Measurements from ENCODE around the gene TIAM1. TPM values are rescaled to one million over a fixed set of nuclear protein-coding genes. Genes with fewer than 3 reads are reported as not detected.

The TIAM1 gene
- total RNA-seq, 1 donor from 2014 or later: 16.7 TPM

DNA sequence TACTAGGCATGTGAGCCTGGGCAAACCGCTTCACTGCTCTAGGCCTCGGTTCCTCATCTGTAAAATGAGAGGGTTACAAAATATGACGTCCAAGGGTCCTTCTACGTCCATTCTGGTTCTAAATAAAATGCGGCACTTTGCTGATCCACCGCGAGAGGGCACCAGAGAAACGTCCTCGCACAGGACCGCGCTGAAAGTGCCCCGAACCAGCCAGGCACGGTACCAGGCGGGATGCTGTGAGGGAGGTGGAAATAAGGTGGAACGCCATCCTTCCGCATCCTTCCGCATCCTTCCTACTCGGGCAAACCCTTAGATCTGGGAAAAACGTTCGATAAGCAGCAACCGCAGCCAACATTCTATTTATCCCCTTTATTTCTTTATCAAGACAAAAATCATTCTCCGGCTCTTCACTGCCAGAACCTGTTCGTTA lies 245.5 kb downstream of the TIAM1 start:
- peak; percentile 86 for DNase-seq (ENCODE audit: extremely low spot score, unreplicated experiment)
- Mint-ChIP-seq H3K27me3 (ENCODE audit: unreplicated experiment) (peaks cover 29% of the 10 kb centered on the region), H3K9me3 (ENCODE audit: unreplicated experiment) (peaks cover 5% of the 10 kb centered on the region), H3K4me1 (ENCODE audit: unreplicated experiment) (peaks cover 1% of the 10 kb centered on the region), H3K36me3 (ENCODE audit: unreplicated experiment) (no peaks in the 10 kb centered on the region), H3K4me3 (ENCODE audit: unreplicated experiment) (no peak overlapping the region), H3K27ac (ENCODE audit: unreplicated experiment) (no peak overlapping the region)
- TF ChIP-seq, protein P1, sequence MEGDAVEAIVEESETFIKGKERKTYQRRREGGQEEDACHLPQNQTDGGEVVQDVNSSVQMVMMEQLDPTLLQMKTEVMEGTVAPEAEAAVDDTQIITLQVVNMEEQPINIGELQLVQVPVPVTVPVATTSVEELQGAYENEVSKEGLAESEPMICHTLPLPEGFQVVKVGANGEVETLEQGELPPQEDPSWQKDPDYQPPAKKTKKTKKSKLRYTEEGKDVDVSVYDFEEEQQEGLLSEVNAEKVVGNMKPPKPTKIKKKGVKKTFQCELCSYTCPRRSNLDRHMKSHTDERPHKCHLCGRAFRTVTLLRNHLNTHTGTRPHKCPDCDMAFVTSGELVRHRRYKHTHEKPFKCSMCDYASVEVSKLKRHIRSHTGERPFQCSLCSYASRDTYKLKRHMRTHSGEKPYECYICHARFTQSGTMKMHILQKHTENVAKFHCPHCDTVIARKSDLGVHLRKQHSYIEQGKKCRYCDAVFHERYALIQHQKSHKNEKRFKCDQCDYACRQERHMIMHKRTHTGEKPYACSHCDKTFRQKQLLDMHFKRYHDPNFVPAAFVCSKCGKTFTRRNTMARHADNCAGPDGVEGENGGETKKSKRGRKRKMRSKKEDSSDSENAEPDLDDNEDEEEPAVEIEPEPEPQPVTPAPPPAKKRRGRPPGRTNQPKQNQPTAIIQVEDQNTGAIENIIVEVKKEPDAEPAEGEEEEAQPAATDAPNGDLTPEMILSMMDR (IDR thresholded peaks at IDR 0.05): peak; percentile 94

- peak; percentile 34 for DNase-seq (ENCODE audit: extremely low spot score, unreplicated experiment)
- TF ChIP-seq, protein P1 (IDR thresholded peaks at IDR 0.05): no peak
- peaks cover 44% of the 10 kb centered on the region for H3K27me3 Mint-ChIP-seq (ENCODE audit: unreplicated experiment)
- H3K4me3 Mint-ChIP-seq (ENCODE audit: unreplicated experiment): no peak overlapping the region
- no peak overlapping the region for H3K27ac Mint-ChIP-seq (ENCODE audit: unreplicated experiment)
- peaks cover 5% of the 10 kb centered on the region for H3K9me3 Mint-ChIP-seq (ENCODE audit: unreplicated experiment)
- H3K4me1 Mint-ChIP-seq (ENCODE audit: unreplicated experiment): no peaks in the 10 kb centered on the region
- H3K36me3 Mint-ChIP-seq (ENCODE audit: unreplicated experiment): no peaks in the 10 kb centered on the region
Observed at GRCh38 chr21:31092832-31093625, 251.0 kb downstream of the TIAM1 start.

GRCh38 chr21:31090376-31090775 lies 253.7 kb downstream of the TIAM1 start:
- Mint-ChIP-seq H3K4me3 (ENCODE audit: unreplicated experiment) (no peak overlapping the region), H3K27ac (ENCODE audit: unreplicated experiment) (no peak overlapping the region), H3K36me3 (ENCODE audit: unreplicated experiment) (no peaks in the 10 kb centered on the region), H3K27me3 (ENCODE audit: unreplicated experiment) (peaks cover 44% of the 10 kb centered on the region), H3K4me1 (ENCODE audit: unreplicated experiment) (peaks cover 2% of the 10 kb centered on the region), H3K9me3 (ENCODE audit: unreplicated experiment) (peaks cover 5% of the 10 kb centered on the region)
- no peak for DNase-seq (ENCODE audit: extremely low spot score, unreplicated experiment)
- TF ChIP-seq, protein P1 (IDR thresholded peaks at IDR 0.05): no peak

GRCh38 chr21:31088474-31088751 lies 255.6 kb downstream of the TIAM1 start:
- no peaks in the 10 kb centered on the region for H3K36me3 Mint-ChIP-seq (ENCODE audit: unreplicated experiment)

More at GRCh38 chr21:31088474-31088751, 255.6 kb downstream of the TIAM1 start:
- Mint-ChIP-seq H3K4me1 (ENCODE audit: unreplicated experiment) (peaks cover 2% of the 10 kb centered on the region), H3K9me3 (ENCODE audit: unreplicated experiment) (no peaks in the 10 kb centered on the region), H3K27ac (ENCODE audit: unreplicated experiment) (no peak overlapping the region), H3K4me3 (ENCODE audit: unreplicated experiment) (no peak overlapping the region), H3K27me3 (ENCODE audit: unreplicated experiment) (peaks cover 28% of the 10 kb centered on the region)
- peak; percentile 82 for DNase-seq (ENCODE audit: extremely low spot score, unreplicated experiment)
- TF ChIP-seq, protein P1 (IDR thresholded peaks at IDR 0.05): no peak
